H4 (cell line): Measurements from ENCODE around the gene GAS7. TPM values are rescaled to one million over a fixed set of nuclear protein-coding genes. Genes with fewer than 3 reads are reported as not detected.
A peak's percentile ranks its signal among the peaks of the same experiment; 100 is the strongest.

Source experiments
- DNase-seq: peaks from one replicate; pipeline ENCODE4 v3.0.0-alpha.2; 2015; ENCODE audit warnings: low spot score
- total RNA-seq: library from RNA; depleted of rRNA; stranded (reverse); fragments of >200 nt; shearing (Covaris generic); gene quantifications from 2 replicates; pipeline ENCODE4 v1.2.3, GENCODE V29; 2014

Gene GAS7
- total RNA-seq, 1 experiment from 2014 or later: 1.1 TPM

- no peak for DNase-seq
Observed at GRCh38 chr17:10111907-10112452, 86.4 kb downstream of the GAS7 start.

- no peak for DNase-seq
Observed at GRCh38 chr17:10109146-10109545, 89.3 kb downstream of the GAS7 start.

GRCh38 chr17:10107316-10108165, 90.9 kb downstream of the GAS7 start:
- DNase-seq: no peak

- no peak for DNase-seq
Observed at GRCh38 chr17:10106067-10106466, 92.3 kb downstream of the GAS7 start.

GRCh38 chr17:10105513-10106001, 92.8 kb downstream of the GAS7 start:
- peak; percentile 63 for DNase-seq

GRCh38 chr17:10103712-10104111, 94.7 kb downstream of the GAS7 start:
- no peak for DNase-seq

- DNase-seq: no peak
Observed at GRCh38 chr17:10102817-10103216, 95.6 kb downstream of the GAS7 start.

- DNase-seq: peak; percentile 24
Observed at GRCh38 chr17:10099051-10099571, 99.3 kb downstream of the GAS7 start.

- no peak for DNase-seq
Observed at GRCh38 chr17:10096596-10096995, 101.8 kb downstream of the GAS7 start.

- DNase-seq: peak; percentile 24
Observed at GRCh38 chr17:10095295-10095694, 103.1 kb downstream of the GAS7 start.

GRCh38 chr17:10094797-10095196, 103.6 kb downstream of the GAS7 start:
- no peak for DNase-seq

- DNase-seq: no peak
Observed at GRCh38 chr17:10092595-10092994, 105.8 kb downstream of the GAS7 start.

GRCh38 chr17:10091046-10091445, 107.4 kb downstream of the GAS7 start:
- no peak for DNase-seq

GRCh38 chr17:10089196-10089804, 109.1 kb downstream of the GAS7 start:
- no peak for DNase-seq

GRCh38 chr17:10088444-10088843, 110.0 kb downstream of the GAS7 start:
- no peak for DNase-seq

- no peak for DNase-seq
Observed at GRCh38 chr17:10087355-10087754, 111.1 kb downstream of the GAS7 start.

- no peak for DNase-seq
Observed at GRCh38 chr17:10083864-10084263, 114.5 kb downstream of the GAS7 start.

- DNase-seq: no peak
Observed at GRCh38 chr17:10082795-10083194, 115.6 kb downstream of the GAS7 start.

- no peak for DNase-seq
Observed at GRCh38 chr17:10081571-10082169, 116.7 kb downstream of the GAS7 start.

GRCh38 chr17:10077561-10078299, 120.7 kb downstream of the GAS7 start:
- DNase-seq: no peak

- no peak for DNase-seq
Observed at GRCh38 chr17:10075919-10076318, 122.5 kb downstream of the GAS7 start.
